Pancreas (tissue), 10 donors: ENCODE measurements around the gene IP6K1. TPM values are rescaled to one million over a fixed set of nuclear protein-coding genes. Genes with fewer than 3 reads are reported as not detected.
A peak's percentile ranks its signal among the peaks of the same experiment; 100 is the strongest.
"Not testable (repeated sequence)": the region's sequence is repeated elsewhere in the genome, so short reads cannot be mapped to it uniquely, and the experiment has no call there.

Experiments used
- ATAC-seq, 4 donors: fragments of 200-7000 bp; cut with Tn5 transposase; one replicate each; pipeline versions ENCODE4 v1.8.0 to v1.9.1; 2020; ENCODE audit warnings: mild to moderate bottlenecking in 4 of 4, moderate library complexity in 4 of 4
- DNase-seq, 6 donors: peaks; one replicate each; pipeline ENCODE4 v3.0.0-alpha.2; 2020
- FAIRE-seq: peaks from 2 replicates; lab custom pipeline; 2012; peaks lifted over from hg19 to GRCh38; lab: Jason Lieb, UNC
- H3K27ac ChIP-seq, 4 donors: fragments of 200-600 bp; sonication (generic); 1 replicate in 3 of 4; 2 replicates in 1 of 4; pipeline versions ENCODE4 v1.5.0 to v1.8.0; 2020
- H3K27me3 ChIP-seq, 4 donors: fragments of 200-600 bp; one replicate each; pipeline ENCODE4 v1.8.0; 2021
- H3K36me3 ChIP-seq, 3 donors: fragments of 200-600 bp; sonication (generic) in 1 of 3; one replicate each; pipeline versions ENCODE4 v1.5.0 to v1.8.0; 2020 to 2021
- H3K4me1 ChIP-seq, 3 donors: fragments of 200-600 bp; one replicate each; pipeline ENCODE4 v1.8.0; 2021
- H3K4me3 ChIP-seq, 4 donors: fragments of 200-600 bp; sonication (generic) in 2 of 4; one replicate each; pipeline versions ENCODE4 v1.5.0 to v1.8.0; 2020 to 2021
- H3K9me3 ChIP-seq, 4 donors: fragments of 200-600 bp; one replicate each; pipeline ENCODE4 v1.8.0; 2021
- CTCF ChIP-seq, 4 donors: fragments of 200-600 bp; sonication (generic) in 3 of 4; IDR thresholded peaks; one replicate each; pipeline versions ENCODE4 v1.5.0 to v1.8.0; 2021; ENCODE audit warnings: antibody characterized with exemption in 4 of 4
- WGBS, 2 donors: extraction: QIAGEN DNeasy Blood & Tissue Kit; methylation state at CpG; one replicate each; pipeline ENCODE4 v1.1.7; 2013; 5-methylcytosine and 5-hydroxymethylcytosine counted together
- intact Hi-C, 3 donors: fragments of 100-400 bp; cut with DNase I; formaldehyde crosslinking; loops; one replicate each; pipeline versions ENCODE4 v1.11.1 to v1.14.2; 2022
- polyA plus RNA-seq, 2 donors: library from polyadenylated mRNA; stranded (reverse); fragments of 200-250 nt; gene quantifications; one replicate each; pipeline ENCODE4 v1.2.3, GENCODE V29; 2013
- total RNA-seq, 6 donors: library from RNA; stranded (reverse); fragmentation: NEBNext Ultra II Directional in 4 of 6; extraction: Animal tissue kit (Norgen Biotek cat#: 25700) in 4 of 6; gene quantifications; one replicate each; pipeline versions ENCODE4 v1.2.1 to v1.2.4, GENCODE V29; 2021 to 2023
- donor health status: healthy with polysubstance abuse.
- donor health status: DM: no; HTN: no; CAD: no; lungs with moderate emphysema.
- donor health status: DM: no; HTN: no; CAD: no.
- donor health status: control.
- donor health status: control.
- donor health status: Bipolar disorder and iron deficiency.
- donor health status: DM: yes; HTN: yes; CAD: no.
- donor health status: DM: no; HTN: no; CAD: no.
- donor health status: DM: no; HTN: no; CAD: no.
- donor health status: DM: yes; HTN: yes; CAD: no.

Gene IP6K1
- total and polyA plus RNA-seq, 8 donors: 11.2 to 28.5 (median 15.2) TPM

GRCh38 chr3:49684453-49684852 is 101.9 kb downstream of the IP6K1 start:
- H3K27me3 ChIP-seq, H3K4me3 ChIP-seq, H3K27ac ChIP-seq, H3K9me3 ChIP-seq, intact Hi-C loops, FAIRE-seq, ATAC-seq, H3K4me1 ChIP-seq: not testable (repeated sequence)
- WGBS, 2 donors: 91 to 94% methylated on average over 2 of the region's 2 CpGs
- DNase-seq: peak in 1 of 6 donors; percentile 37
- H3K36me3 ChIP-seq: peaks cover 4 to 20% (median 8%) of the 10 kb centered on the region in 3 donors

- H3K27ac ChIP-seq: no peak overlapping the region
- DNase-seq (no peak), ATAC-seq (no peak), FAIRE-seq (no peak)
- 88 to 90% methylated on average over 6 of the region's 6 CpGs for WGBS, 2 donors
- intact Hi-C loops: no loop called here
- peaks cover 4 to 30% (median 18%) of the 10 kb centered on the region in 3 donors for H3K36me3 ChIP-seq
- no peaks in the 10 kb centered on the region for H3K27me3 ChIP-seq
- H3K9me3 ChIP-seq: no peaks in the 10 kb centered on the region
- no peaks in the 10 kb centered on the region for H3K4me1 ChIP-seq
- H3K4me3 ChIP-seq: no peak overlapping the region
- TF ChIP-seq CTCF (IDR thresholded peaks at IDR 0.05): no peak
Observed at GRCh38 chr3:49683162-49683561, 103.2 kb downstream of the IP6K1 start.

GRCh38 chr3:49681543-49681942 is 104.8 kb downstream of the IP6K1 start:
- Histone ChIP-seq H3K27ac (no peak overlapping the region), H3K4me1 (no peaks in the 10 kb centered on the region), H3K4me3 (no peak overlapping the region), H3K27me3 (no peaks in the 10 kb centered on the region), H3K36me3 (peaks cover 4 to 31% (median 18%) of the 10 kb centered on the region in 3 donors), H3K9me3 (no peaks in the 10 kb centered on the region)
- no peak for ATAC-seq
- no peak for FAIRE-seq
- DNase-seq: no peak
- no peak for TF ChIP-seq CTCF (IDR thresholded peaks at IDR 0.05)
- intact Hi-C loops: no loop called here
- 82 to 88% methylated on average over 4 of the region's 4 CpGs for WGBS, 2 donors

- DNase-seq (no peak), ATAC-seq (no peak), FAIRE-seq (no peak)
- Histone ChIP-seq H3K36me3 (peaks cover 4 to 35% (median 18%) of the 10 kb centered on the region in 3 donors), H3K9me3 (no peaks in the 10 kb centered on the region), H3K27me3 (no peaks in the 10 kb centered on the region), H3K27ac (no peak overlapping the region), H3K4me3 (no peak overlapping the region), H3K4me1 (no peaks in the 10 kb centered on the region)
- intact Hi-C loops: no loop called here
- no peak for TF ChIP-seq CTCF (IDR thresholded peaks at IDR 0.05)
- 96 to 99% methylated on average over 2 of the region's 2 CpGs for WGBS, 2 donors
Observed at GRCh38 chr3:49681232-49681522, 105.2 kb downstream of the IP6K1 start.

GRCh38 chr3:49680493-49681231 is 105.7 kb downstream of the IP6K1 start:
- no peak for FAIRE-seq
- WGBS, 2 donors: 89 to 95% methylated on average over 7 of the region's 7 CpGs
- ATAC-seq: no peak
- Histone ChIP-seq H3K27ac (no peak overlapping the region), H3K9me3 (no peaks in the 10 kb centered on the region), H3K4me3 (no peak overlapping the region), H3K4me1 (no peaks in the 10 kb centered on the region), H3K36me3 (peaks cover 4 to 37% (median 18%) of the 10 kb centered on the region in 3 donors), H3K27me3 (no peaks in the 10 kb centered on the region)
- no peak for TF ChIP-seq CTCF (IDR thresholded peaks at IDR 0.05)
- intact Hi-C loops: no loop called here
- DNase-seq: no peak
